IPS-NIHi7 (cell line): Measurements from ENCODE around the gene TRIP13.
"Not testable (repeated sequence)": the region's sequence is repeated elsewhere in the genome, so short reads cannot be mapped to it uniquely, and the experiment has no call there.

ENCODE experiments used
- DNase-seq: peaks from one replicate; pipeline ENCODE4 v3.0.0; 2012; ENCODE audit warnings: mixed read lengths; ENCODE audit errors: extremely low spot score

The TRIP13 gene

DNA sequence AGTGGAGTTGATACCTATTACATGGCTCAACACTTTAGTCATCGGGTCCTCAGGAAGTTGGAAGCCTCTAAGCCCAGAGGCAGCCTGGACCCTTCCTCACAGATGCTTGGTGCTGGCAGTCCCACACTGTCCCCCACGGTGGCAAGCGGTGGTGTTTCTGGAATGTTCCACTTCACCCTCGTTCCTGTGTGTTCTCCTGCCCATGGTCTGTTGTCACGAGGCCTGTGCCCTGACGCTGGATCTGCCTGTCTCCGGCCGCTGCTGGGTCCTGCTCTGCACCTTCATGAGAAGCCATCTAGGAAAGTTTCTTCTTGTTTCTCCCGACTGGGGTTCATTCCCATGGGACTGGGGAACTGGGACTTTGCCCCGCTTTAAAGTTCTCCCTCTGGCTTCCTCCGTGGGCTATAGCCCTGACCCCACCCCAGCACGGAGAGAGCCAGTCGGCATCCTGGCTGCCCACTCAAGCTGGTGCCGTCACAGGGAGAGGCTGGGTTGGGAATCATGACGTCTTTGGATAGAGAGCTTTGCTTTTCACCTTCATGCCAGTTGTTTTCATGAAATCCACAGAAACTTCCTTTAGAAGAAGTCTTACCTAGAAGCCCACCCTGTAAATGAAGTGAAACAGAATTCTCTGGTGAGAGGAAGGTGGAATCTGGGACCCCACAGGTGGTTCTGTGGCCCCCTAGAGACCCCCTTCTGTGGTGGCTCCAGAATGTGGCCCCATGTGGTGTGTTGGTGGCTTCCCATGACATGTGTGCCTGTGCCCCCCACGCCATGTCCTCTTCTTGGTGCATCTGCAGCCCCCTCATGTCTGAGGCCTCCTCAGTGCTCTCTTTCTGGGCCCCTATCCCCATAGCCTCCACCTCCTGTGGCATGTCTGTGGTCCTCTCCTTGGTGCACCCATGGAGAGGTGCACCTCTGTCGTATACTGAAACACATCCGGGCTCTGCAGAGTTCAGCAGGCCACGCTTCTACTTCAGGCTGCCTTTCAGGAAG, 43.8 kb downstream of the TRIP13 start:
- DNase-seq = no peak

DNA sequence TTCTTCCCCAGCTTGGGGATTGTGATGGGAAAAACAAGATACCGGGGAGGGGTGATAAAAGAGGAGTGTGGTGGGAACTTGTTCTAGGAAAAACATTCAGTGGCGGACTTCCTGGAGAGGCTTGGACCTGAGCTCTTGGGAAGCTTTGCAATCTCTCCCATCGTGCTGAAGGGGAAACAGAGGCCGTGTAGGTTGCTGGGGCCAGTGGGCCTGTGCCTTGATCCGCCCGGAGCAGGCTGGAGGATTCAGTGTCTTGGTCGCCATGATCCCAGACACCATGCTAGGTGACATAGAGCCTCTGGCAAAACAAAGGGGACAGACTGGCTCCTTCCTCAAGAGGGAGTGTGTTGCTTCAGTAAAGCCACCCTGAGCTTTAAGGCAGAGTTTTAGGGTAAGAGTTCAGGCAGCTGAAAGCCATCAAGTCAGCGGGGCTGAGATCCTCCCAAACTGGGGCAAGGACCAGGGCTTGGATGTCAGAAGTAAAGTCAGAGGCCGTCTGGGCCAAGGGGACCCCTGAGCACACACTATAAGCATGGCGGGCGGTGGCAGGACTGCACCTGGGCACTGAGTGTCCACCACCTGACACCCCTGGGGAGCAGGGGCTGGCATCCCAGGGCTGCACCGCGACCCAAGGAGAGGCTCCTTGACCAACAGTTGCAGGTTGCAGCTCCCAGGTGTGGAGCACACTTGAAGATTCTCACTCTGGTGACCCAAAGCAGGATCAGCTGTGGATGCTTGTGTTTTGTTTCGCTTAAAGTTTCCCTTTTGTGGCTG, 44.7 kb downstream of the TRIP13 start:
- DNase-seq = no peak

DNA sequence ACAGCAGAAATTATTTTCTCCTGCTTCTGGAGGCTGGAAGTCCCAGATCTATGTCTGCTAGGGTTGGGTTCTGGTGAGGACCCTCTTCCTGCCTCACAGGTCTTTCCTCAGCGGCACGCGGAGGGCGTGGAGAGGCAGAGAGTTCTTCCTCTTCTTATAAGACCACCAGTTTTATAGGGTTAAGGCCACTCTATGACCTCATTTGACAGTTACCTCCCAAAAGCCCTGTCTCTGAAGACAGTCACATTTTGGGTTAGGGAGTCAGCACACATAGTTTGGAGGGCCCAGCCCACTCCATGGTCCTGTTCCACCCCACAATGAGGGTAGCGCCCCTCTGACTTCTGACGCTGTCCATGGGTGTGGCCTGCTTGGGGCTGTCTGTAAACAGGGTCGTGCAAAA, 46.7 kb downstream of the TRIP13 start:
- no peak for DNase-seq

- DNase-seq = not testable (repeated sequence)
Observed at GRCh38 chr5:940741-941140, 48.1 kb downstream of the TRIP13 start.

GRCh38 chr5:943201-943917, 50.7 kb downstream of the TRIP13 start:
- DNase-seq = no peak

- DNase-seq = no peak
Observed at GRCh38 chr5:943918-944620, 51.4 kb downstream of the TRIP13 start.

GRCh38 chr5:944621-944927, 51.9 kb downstream of the TRIP13 start:
- DNase-seq = no peak

GRCh38 chr5:944992-945685, 52.5 kb downstream of the TRIP13 start:
- no peak for DNase-seq

DNA sequence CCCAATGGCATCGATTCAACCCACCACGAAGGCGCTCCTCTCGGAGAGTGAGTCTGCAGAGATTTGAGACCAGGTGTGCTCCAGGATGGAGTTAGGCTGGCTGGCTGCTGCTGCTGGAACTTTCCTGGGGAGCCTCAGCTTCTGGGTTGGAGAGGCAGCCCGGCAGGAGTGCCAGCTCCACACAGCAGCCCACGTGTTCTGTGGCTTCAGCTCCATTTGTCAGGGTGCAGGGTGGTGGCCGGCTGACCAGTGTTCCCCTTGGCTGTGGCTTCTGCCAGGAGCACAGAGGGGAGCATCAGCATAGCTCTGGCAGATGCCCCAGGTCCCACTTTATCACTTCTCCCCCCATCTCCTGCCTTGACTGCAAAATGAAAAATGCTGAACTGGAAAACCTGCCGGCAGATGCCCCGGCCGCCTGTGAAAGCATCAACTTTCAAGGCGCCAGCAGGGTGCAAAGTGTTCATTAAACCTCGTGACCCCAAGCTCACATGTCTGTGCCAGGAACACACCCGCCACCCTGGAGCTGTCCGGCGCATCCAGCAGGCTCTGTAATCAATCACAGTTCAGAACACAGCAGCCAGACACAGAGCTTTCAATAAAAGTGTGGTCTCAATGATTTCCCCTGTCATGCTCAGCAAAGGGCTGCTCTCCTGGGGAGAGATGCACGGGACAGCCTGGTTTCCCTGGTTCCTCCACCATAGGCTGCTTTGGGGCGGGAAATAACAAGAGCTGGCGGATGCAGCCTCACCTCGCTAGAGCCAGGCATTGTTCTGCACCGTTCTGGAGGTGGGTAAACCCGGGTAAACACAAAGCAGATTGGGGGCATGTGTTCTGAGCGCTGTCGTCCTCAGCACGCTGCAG, 53.2 kb downstream of the TRIP13 start:
- no peak for DNase-seq

DNA sequence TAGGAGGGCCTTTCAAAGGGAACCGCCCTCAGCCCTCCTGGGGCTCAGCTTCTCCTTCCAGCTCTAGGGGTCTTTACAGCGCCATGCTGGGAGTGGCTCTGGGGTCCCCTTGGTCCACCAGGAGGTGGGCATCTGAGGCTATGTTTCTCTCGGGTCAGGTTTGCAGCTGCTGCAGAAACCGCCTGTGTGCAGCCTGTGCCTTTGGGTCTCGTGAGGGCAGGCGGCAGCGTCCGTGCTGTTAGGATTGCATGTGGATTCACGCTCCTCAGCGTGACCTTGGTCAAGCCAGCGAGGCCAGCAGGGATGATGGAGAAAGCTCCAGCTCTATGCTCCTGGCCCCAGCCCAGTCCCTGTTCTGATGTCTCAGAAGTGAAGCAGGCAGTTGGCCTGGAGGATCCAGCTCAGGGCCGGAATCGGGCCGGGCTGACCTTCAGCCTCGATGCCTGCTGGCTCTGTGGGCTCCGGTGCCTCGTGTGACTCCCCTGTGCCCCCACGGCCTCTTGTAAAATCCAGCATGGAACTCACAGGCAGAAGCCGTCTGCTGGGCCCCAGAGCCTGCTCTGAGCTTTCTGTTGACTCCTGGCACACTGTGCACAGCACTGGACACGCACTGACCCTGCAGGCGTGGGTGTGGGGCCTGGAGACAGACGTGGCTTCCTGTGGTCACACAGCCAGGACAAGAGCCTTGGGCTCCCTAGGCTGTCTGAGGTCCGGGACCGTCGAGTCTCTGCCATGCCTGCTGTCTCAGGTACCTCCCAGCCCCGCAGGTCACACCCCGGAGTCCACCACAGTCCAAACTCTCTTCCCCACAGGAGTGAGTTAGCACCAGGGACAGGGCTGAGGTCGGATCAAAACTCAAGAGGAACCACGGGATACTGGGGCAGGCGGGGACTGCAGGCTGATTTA, 54.3 kb downstream of the TRIP13 start:
- DNase-seq = no peak

DNA sequence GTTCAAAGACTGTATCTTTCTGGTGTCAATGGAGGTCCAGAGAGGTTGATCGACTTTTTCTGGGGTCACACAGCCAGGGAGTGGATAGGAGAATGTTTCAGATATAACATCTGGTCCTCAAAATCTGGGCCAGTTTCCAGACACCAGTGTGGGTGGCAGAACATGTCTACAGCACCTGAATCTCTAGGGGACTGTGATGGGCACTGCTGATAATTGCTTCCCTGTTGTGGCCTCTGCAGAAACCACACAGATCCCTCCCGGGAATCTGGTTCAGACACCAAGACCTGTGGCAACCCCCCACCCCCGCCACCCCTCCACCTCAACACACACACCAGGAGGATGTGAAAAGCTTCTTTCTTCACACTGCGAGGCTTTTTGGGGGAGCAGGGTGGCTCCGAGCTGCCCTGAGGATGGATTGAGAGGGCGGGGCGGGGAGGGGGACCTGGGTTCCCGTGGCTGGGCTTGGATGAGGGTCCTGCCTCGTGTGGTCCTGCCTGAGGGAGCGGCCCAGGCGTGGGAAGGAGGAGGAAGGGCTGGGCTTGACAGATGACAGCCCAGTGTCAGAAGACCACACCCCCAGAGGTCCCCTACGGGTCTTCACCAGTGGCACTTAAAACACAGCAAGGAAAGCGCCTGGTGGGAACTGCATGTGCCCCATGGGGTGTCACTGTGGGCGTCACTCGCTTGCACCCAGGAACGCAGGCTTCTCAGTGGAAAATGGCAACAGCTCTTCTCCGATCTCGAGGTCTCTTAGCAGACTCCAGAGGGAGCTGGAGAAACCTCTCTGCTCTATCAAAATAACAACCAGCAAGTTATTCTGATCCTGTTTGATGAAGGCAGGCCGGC, 55.2 kb downstream of the TRIP13 start:
- no peak for DNase-seq

DNA sequence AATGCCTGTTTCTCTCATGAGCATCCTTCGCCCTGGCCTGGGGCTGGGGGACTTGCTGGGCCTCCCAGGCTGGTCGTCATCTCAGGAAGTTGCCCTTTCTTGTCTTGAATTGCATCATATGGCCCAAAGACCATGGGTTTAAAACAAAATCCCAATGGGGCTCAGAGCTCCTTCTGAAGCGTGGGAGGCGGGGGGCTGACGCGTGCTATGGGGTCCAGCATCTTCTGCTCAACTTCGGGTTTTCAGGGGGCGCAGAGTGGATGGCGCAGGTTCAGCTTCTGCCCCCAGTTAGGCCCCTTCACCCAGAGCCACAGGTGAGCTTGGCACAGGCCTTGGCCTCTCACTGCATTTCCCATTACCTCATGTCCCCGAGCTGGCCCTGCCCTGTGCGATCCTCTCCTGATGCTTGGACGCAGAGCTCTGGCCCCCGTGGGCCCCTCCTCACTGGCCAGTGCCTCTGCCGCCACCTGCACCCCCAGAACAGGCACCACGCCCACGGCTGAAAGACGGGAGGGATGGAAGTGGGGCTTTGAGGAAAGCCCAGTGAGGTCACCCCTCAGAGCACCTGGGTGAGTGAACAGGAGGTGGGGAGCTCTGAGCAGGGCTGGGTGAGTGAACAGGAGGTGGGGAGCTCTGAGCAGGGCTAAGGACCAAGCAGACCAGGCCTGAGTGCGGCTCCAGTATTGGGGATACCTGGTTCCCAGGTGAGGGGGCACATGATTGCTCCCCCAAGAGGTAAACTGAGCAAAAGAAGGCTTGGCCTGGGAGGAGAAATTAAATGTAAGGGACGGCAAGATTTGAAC, 56.0 kb downstream of the TRIP13 start:
- no peak for DNase-seq

DNA sequence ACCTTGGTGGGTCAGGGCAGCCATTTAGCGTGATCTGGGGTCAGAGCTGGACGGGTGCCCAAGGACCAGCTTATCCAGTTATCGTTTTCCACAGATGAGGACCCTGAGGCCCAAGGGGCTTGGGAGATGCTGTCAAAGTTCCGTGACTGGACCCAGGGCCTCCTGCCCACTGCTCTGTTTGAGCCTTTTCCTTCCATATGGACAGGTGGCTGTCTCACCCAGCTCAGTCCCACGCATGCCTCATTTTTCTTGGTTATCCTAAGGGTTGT, 56.5 kb downstream of the TRIP13 start:
- no peak for DNase-seq

DNA sequence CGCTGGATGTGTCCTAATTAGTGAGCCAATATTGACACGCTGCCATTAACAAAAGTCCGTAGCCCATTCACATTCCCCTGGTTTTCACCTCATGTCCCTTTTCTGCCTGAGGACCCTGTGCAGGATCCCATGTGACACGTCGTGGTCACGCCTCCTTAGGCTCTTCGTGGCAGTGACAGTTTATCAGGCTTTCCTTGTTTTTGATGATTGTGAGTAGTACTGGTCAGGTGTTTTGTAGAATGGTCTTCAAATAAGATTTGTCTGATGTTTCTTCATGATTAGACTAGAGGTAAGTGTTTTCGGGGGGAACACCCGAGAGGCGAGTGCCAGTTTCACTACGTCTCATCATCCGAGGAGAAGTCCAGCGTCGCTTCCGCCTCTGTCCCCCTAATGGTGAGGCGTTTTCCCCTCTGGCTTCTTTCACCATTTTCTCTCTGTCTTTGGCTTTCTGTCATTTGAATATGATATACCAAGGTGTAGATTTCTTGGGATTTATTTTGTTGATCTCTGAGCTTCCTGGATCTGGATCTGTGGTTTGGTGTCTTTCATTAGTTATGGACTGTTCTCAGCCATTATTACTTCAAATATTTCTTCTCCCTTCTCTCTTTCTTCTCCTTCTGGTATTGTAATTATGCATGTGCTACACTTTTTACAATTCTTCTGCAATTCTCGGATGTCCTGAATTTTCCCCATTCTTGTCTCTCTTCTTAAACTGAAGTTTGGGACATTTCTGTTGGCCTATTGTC, 57.3 kb downstream of the TRIP13 start:
- DNase-seq = no peak

GRCh38 chr5:951940-952596, 59.4 kb downstream of the TRIP13 start:
- no peak for DNase-seq

GRCh38 chr5:952597-953271, 60.0 kb downstream of the TRIP13 start:
- no peak for DNase-seq
